ENCODE measurements around the gene PRSS27.

PRSS27 gene

GRCh38 chr16:2708955-2709587 is 11.0 kb downstream of the PRSS27 start:
- no peak for DNase-seq (ENCODE audit: low read depth)

- no peak for DNase-seq (ENCODE audit: low read depth)
Measured at GRCh38 chr16:2708290-2708639, 11.8 kb downstream of the PRSS27 start.

DNA sequence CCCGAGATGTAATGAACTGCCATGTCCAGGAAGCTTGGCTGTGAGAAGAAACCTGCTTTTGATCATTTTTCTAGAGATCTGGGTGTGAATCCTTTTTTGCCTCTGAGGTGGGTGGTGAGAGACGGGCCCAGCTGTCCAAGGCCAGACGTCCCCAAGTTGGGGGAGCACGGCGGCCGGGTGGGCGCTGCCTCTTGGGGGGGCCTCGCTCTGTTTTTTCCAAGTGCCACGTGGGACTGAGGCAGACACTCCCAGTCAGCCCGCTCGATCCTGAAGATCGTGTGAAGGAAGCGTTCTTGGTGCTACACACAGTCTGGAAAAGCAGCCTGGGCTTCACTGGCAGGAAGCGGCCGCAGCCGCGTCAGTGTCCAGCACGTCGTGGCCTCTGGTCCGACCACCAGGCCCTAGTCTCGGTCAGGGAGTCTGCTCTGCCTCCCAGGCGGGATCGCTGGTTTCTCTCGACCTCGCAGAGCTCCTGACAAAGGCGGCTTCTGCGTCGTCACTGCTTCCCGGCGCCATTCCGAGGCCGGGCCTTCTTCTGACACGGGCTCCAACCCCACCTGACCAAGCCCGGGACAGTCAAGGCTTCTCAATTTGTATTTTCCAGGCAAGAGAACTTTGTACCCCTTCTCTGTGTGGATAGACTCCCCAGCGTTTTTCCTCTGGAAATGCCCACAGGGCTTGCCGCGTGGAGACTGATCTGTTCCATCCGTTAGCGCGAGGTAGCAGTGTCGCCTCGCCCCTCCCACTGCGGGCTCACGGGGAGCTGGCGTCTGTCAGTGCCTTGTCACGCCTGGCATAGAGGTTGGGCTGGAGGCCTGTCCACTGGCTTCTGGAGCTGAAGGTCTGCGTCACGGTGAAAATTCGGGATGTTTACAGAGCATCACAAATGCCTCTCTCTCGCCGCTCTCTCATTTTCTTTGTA is 12.4 kb downstream of the PRSS27 start:
- no peak for DNase-seq (ENCODE audit: low read depth)

DNA sequence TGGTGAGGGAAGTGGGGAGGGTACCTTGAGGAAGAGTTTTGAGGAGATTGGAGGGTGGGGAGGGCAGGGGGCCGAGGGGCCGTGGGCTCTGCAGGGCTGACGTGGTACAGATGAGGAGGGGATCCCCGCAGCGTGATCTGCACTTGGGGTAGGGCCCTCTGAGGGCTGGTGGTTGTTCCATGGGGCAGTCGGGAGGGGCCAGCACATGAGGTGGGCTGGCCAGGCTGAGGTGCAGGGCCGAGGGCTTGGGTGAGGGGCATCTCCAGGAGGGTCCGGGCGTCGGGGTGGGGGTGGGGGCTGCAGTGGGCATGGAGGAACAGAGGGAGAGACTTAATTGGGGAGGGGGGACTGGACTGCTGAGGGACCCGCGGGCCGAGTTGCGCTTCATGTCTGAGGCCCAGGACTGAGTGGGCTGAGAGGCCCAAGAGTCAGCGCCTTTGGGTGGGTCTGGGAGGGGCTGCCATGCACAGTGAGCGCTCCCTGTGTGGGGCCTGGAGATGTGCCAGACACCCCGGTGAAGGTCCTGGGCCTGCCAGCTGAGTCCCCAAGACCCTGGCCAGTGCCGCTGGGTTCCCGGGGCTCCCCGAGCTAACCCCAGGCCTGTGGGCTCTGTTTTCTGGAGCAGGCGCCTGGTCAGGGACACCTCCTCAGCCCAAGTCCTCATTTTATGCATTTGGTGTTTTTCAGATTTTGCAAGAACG is 13.3 kb downstream of the PRSS27 start:
- DNase-seq (ENCODE audit: low read depth) = no peak

DNA sequence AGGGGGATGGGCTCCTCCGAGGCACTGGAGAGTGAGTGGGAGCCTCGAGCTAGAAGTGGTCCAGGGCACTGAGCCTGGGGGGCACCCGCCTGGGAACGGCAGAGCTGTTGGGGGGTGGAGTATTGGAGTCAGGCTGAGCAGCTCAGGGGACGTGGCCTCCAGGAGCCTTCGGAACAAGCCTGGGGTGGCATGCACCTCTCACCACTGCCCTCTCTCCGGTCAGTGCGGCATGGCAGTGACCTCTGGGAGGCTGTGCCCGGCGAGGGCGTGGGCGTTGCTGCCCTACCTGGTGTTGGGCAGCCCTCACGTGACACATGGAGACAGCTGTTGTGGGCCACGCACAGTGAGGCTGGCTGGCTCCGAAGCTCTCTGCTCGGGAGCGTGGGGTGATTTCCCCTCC is 13.9 kb downstream of the PRSS27 start:
- no peak for DNase-seq (ENCODE audit: low read depth)

- DNase-seq (ENCODE audit: low read depth) = no peak
Measured at GRCh38 chr16:2705351-2705750, 14.7 kb downstream of the PRSS27 start.

DNA sequence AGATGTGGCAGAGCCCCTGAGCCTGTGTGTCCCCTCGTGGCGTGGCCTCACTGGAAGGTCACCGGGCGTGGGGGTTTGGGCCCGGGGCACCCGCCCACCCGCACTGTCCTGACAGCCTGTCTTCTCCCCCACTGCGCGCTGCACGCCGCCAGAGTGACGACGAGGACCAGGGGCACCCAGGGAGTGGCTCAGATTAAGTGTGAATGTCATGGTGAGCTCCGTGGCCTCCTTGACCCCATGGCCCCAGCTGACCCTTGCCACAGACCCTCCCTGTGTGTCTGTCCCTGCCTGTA is 15.1 kb downstream of the PRSS27 start:
- no peak for DNase-seq (ENCODE audit: low read depth)

GRCh38 chr16:2704166-2704982 is 15.7 kb downstream of the PRSS27 start:
- no peak for DNase-seq (ENCODE audit: low read depth)

- no peak for DNase-seq (ENCODE audit: low read depth)
Measured at GRCh38 chr16:2702871-2703745, 16.9 kb downstream of the PRSS27 start.

DNA sequence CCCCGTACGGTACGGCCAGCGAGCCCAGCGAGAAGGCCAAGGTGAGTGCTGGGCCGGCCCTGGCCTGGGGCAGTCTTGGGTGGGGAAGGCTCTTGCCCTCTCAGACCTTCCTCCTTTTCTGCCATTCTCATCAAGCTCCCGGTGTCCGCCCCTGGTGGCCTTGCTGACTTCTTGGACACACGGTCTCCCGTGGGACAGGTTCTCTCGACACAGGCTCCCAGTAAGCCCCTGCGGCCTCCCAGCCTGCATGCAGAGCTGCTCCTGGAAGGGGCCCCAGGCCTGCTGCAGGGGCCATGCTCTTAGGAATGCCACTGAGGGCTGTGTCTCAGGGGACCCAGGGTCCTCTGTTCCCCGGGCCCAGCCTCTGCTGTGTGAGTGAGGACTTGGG is 17.6 kb downstream of the PRSS27 start:
- no peak for DNase-seq (ENCODE audit: low read depth)

DNA sequence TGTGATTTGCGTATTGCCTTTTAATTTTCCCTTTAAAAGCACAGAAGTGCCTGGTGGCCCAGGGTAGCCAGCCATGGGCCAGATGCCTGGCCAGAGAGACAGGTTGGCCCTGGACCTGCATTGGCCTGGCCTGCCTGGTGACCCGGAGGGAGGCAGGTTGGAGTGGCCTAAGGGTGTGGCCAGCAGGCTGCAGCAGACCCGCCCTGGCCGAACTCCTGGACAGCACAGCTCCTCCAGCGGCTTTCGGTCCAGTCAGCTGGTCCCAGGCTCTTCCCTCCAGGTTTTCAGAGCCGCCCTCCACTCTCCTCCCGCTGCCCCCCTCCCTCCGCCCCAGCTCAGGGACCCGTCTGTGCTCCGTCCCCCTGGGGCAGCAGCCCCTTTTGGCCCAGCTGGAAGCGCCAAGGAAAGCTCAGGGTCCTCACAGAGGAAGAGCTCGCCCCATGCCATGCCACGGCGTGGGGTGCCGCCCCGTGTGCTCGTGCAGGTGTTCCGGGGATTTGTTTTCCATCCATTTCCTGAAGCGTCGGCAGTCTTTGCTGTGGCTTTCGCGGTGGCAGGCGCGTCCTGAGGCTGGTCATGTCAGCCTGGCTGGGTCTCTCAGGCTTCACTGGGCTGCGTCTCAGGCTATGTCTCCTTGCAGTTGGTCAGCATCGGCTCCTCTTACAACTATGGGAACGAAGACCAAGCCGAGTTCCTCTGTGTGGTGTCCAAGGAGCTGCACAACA is 18.1 kb downstream of the PRSS27 start:
- DNase-seq (ENCODE audit: low read depth) = no peak

DNA sequence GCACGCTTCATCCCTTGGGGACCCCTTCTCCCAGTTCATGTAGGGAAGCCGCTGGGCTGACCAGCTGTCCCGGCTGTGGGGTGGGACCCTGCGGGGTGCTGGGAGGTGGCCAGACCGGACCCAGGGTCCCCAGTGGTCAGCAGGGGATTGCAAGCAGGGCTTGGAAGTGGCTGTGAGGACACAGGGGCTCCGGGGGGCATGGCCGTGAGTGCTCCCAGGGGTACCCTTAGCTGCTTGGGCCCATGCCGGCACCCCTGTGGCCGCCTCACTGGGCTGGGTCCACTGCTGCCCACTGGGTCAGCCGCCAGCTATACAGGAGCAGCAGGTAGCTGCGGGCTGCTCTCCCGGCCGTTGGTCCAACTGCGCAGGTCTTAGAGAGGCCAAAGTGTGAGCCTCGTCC is 18.8 kb downstream of the PRSS27 start:
- DNase-seq (ENCODE audit: low read depth) = no peak

DNA sequence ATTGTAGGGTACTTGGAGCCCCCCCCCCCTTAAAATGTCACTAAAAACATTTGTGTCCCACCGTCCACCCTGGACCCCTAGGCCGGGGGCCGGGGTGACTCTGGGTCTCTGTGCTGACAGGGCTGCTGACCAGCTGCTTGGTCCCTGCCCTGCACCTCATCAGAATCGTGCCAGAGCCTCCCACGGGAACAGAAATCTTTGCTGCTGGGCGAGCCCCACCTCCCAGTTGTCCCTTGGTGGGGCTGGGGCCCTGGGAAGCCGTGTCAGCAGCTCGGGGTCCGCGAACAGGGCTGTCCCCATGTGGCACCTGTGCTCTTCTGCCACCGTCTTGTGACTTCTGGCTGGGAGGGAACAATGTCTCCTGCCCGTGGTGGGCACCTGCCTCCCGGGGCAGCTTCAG is 19.2 kb downstream of the PRSS27 start:
- no peak for DNase-seq (ENCODE audit: low read depth)

- no peak for DNase-seq (ENCODE audit: low read depth)
Measured at GRCh38 chr16:2699791-2700600, 20.0 kb downstream of the PRSS27 start.

- no peak for DNase-seq (ENCODE audit: low read depth)
Measured at GRCh38 chr16:2698965-2699750, 20.9 kb downstream of the PRSS27 start.

DNA sequence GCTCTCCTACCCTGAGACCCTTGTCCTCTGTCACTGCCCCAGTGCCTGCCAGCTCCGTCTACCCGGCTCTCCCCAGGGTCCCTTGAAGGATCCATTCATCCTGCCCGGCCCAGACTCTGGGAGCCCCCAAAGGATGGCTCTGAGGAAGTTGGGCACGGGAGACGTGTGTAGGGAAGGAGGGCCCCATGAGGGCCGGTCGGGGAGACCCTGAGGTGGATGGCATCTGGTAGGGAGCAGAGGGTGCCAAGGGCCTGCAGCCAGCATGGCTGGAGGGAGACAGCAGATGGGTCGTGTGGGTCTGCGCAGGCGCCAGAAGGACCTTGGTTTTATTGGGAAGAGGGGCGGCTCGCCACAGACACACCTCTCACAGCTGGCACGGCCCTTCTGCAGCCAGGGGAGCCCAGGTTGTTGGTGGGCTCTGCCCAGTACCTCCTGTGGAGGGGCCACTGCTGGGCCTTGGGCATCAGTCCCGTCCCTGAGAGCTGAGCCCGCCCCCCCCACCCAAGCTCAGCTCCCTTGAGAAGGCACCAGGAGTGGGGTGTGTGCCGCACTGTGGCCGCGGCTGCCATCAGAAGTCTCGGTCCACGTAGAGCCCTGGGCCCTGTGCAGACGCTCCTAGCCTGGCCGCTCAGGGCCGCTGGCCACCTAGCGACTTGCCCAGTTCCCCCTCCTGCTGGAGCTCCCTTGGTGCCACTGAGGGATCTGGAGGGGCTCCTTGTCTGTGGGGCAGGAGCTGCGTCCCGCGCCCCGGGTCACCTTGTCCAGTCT is 21.7 kb downstream of the PRSS27 start:
- no peak for DNase-seq (ENCODE audit: low read depth)

GRCh38 chr16:2697401-2697948 is 22.5 kb downstream of the PRSS27 start:
- DNase-seq (ENCODE audit: low read depth) = no peak

Data from activated gamma-delta T cell treated with anti-CD3 and anti-CD28 coated beads, Interleukin-2, amount 50 U/mL, for 16 hours (primary cell).